Smooth muscle cell (in vitro differentiated cells): ENCODE measurements around the gene GPLD1. TPM values are rescaled to one million over a fixed set of nuclear protein-coding genes. Genes with fewer than 3 reads are reported as not detected.

Experiments
- DNase-seq: peaks from one replicate; lab custom pipeline; 2025; ENCODE audit not compliant: unreplicated experiment; lab: John Stamatoyannopoulos, UW
- H2AFZ ChIP-seq: fragments of 200-600 bp; sonication (generic); 2 replicates; pipeline ENCODE4 v1.6.0; 2016; ENCODE audit warnings: antibody characterized with exemption, low read depth, mild to moderate bottlenecking
- H3F3A ChIP-seq: fragments of 200-600 bp; sonication (generic); 2 replicates; pipeline ENCODE4 v1.6.0; 2017; ENCODE audit warnings: antibody characterized with exemption, low read depth
- H3K27ac ChIP-seq: fragments of 200-600 bp; sonication (generic); 2 replicates; pipeline ENCODE4 v1.5.1; 2016; ENCODE audit warnings: low read depth, mild to moderate bottlenecking
- H3K27me3 ChIP-seq: fragments of 200-600 bp; sonication (generic); 2 replicates; pipeline ENCODE4 v1.6.1; 2016; ENCODE audit warnings: low read depth, mild to moderate bottlenecking
- H3K36me3 ChIP-seq: fragments of 200-600 bp; sonication (generic); 2 replicates; pipeline ENCODE4 v1.5.1; 2016; ENCODE audit warnings: low read depth
- H3K4me1 ChIP-seq: fragments of 200-600 bp; sonication (generic); 2 replicates; pipeline ENCODE4 v1.5.1; 2016; ENCODE audit warnings: low read depth
- H3K4me2 ChIP-seq: fragments of 200-600 bp; sonication (generic); 2 replicates; pipeline ENCODE4 v1.6.0; 2016; ENCODE audit warnings: mild to moderate bottlenecking
- H3K4me3 ChIP-seq: fragments of 200-600 bp; sonication (generic); 2 replicates; pipeline ENCODE4 v1.5.1; 2016; ENCODE audit warnings: mild to moderate bottlenecking
- H3K79me2 ChIP-seq: fragments of 200-600 bp; sonication (generic); 2 replicates; pipeline ENCODE4 v1.6.0; 2016; ENCODE audit warnings: low read depth, mild to moderate bottlenecking
- H3K9ac ChIP-seq: fragments of 200-600 bp; sonication (generic); 2 replicates; pipeline ENCODE4 v1.6.0; 2016; ENCODE audit warnings: low read depth
- H3K9me3 ChIP-seq: fragments of 200-600 bp; sonication (generic); replicated peaks from 2 replicates; pipeline ENCODE4 v1.5.1; 2016; ENCODE audit warnings: low read depth
- H4K20me1 ChIP-seq: fragments of 200-600 bp; sonication (generic); 2 replicates; pipeline ENCODE4 v1.6.0; 2016; ENCODE audit warnings: low read depth
- CTCF ChIP-seq: fragments of 200-600 bp; sonication (generic); IDR thresholded peaks from 2 replicates; pipeline ENCODE4 v1.5.1; 2017; ENCODE audit warnings: borderline replicate concordance, mild to moderate bottlenecking, antibody characterized with exemption; ENCODE audit not compliant: insufficient read depth, poor library complexity, severe bottlenecking
- WGBS: methylation state at CpG from one replicate; pipeline ENCODE4 v1.1.7; 2016; ENCODE audit warnings: low lambda C conversion rate; 5-methylcytosine and 5-hydroxymethylcytosine counted together
- polyA plus RNA-seq: library from polyadenylated mRNA; unstranded; fragments of >200 nt; fragmentation: Nextera tagmentation; extraction: Ambion mirVana; gene quantifications from 2 replicates; pipeline ENCODE4 v1.2.1, GENCODE V29; 2016
- total RNA-seq: library from RNA; depleted of rRNA; stranded (reverse); fragments of >200 nt; gene quantifications from 2 replicates; pipeline ENCODE4 v1.2.3, GENCODE V29; 2014

The GPLD1 gene
- total and polyA plus RNA-seq, 2 experiments from 2014 or later, result 0.13 to 0.14 TPM

GRCh38 chr6:24497254-24497970 is 8.0 kb upstream of the GPLD1 start:
- H3K27me3 ChIP-seq, result no peaks in the 10 kb centered on the region
- no peaks in the 10 kb centered on the region for H3K79me2 ChIP-seq
- H3K27ac ChIP-seq, result no peak overlapping the region
- no peak overlapping the region for H3K9ac ChIP-seq
- no peak overlapping the region for H2AFZ ChIP-seq
- no peak for TF ChIP-seq CTCF
- H4K20me1 ChIP-seq, result no peaks in the 10 kb centered on the region
- WGBS, result 94% methylated on average over 11 of the region's 11 CpGs
- H3K36me3 ChIP-seq, result no peaks in the 10 kb centered on the region
- no peaks in the 10 kb centered on the region for H3K4me1 ChIP-seq
- no peak overlapping the region for H3K4me2 ChIP-seq
- no peak overlapping the region for H3K4me3 ChIP-seq
- no peak for DNase-seq
- H3F3A ChIP-seq, result no peaks in the 10 kb centered on the region
- no peaks in the 10 kb centered on the region for H3K9me3 ChIP-seq

GRCh38 chr6:24494821-24495795 is 5.7 kb upstream of the GPLD1 start, which contains the start of gene ALDH5A1:
Gene ALDH5A1 (plus strand): TSS chr6:24494969. CDS start chr6:24494997, 28 bp downstream.
- no peak for TF ChIP-seq CTCF
- DNase-seq, result peak; percentile 37
- H4K20me1 ChIP-seq, result no peaks in the 10 kb centered on the region
- peak within 1 kb of the TSS; percentile 83 for H3K4me3 ChIP-seq
- H3K4me2 ChIP-seq, result peak within 1 kb of the TSS; percentile 98
- no peaks in the 10 kb centered on the region for H3F3A ChIP-seq
- H3K79me2 ChIP-seq, result no peaks in the 10 kb centered on the region
- no peak within 1 kb of the TSS for H3K27ac ChIP-seq
- 1% methylated on average over 68 of the region's 93 CpGs for WGBS
- H3K9ac ChIP-seq, result no peak within 1 kb of the TSS
- no peaks in the 10 kb centered on the region for H3K27me3 ChIP-seq
- peak within 1 kb of the TSS; percentile 97 for H2AFZ ChIP-seq
- H3K4me1 ChIP-seq, result no peaks in the 10 kb centered on the region
- no peaks in the 10 kb centered on the region for H3K9me3 ChIP-seq
- H3K36me3 ChIP-seq, result no peaks in the 10 kb centered on the region

- H3K4me2 ChIP-seq, result peak overlapping the region; percentile 98
- 28% methylated on average over 36 of the region's 36 CpGs for WGBS
Measured at GRCh38 chr6:24493945-24494820, 4.8 kb upstream of the GPLD1 start.

More at GRCh38 chr6:24493945-24494820, 4.8 kb upstream of the GPLD1 start:
- H3F3A ChIP-seq, result no peaks in the 10 kb centered on the region
- TF ChIP-seq CTCF, result no peak
- H3K4me1 ChIP-seq, result no peaks in the 10 kb centered on the region
- H3K4me3 ChIP-seq, result peak overlapping the region; percentile 83
- no peaks in the 10 kb centered on the region for H3K36me3 ChIP-seq
- H3K9me3 ChIP-seq, result no peaks in the 10 kb centered on the region
- no peak overlapping the region for H3K27ac ChIP-seq
- H3K79me2 ChIP-seq, result no peaks in the 10 kb centered on the region
- H3K27me3 ChIP-seq, result no peaks in the 10 kb centered on the region
- no peak overlapping the region for H3K9ac ChIP-seq
- peak overlapping the region; percentile 97 for H2AFZ ChIP-seq
- no peak for DNase-seq
- H4K20me1 ChIP-seq, result no peaks in the 10 kb centered on the region
